ACC112 (cell line): ENCODE data around the gene CCSER1.
"Not testable (repeated sequence)": the region's sequence is repeated elsewhere in the genome, so short reads cannot be mapped to it uniquely, and the experiment has no call there.

Source experiments
- H2AFZ ChIP-seq: fragments of 200-600 bp; sonication (generic); one replicate; pipeline ENCODE4 v1.6.0; 2017; ENCODE audit warnings: antibody characterized with exemption, low read length; ENCODE audit not compliant: unreplicated experiment
- H3K27ac ChIP-seq: fragments of 200-600 bp; sonication (generic); 2 replicates; pipeline ENCODE4 v1.5.1; 2014; ENCODE audit warnings: low read depth, mild to moderate bottlenecking, antibody characterized with exemption, low read length, moderate library complexity
- H3K27me3 ChIP-seq: fragments of 200-600 bp; sonication (generic); 2 replicates; pipeline ENCODE4 v1.6.1; 2014; ENCODE audit warnings: mild to moderate bottlenecking, antibody characterized with exemption, low read length, moderate library complexity, mixed read lengths; ENCODE audit not compliant: insufficient read depth
- H3K36me3 ChIP-seq: fragments of 200-600 bp; sonication (generic); 2 replicates; pipeline ENCODE4 v1.6.1; 2016; ENCODE audit warnings: mild to moderate bottlenecking, antibody characterized with exemption, low read length, moderate library complexity, mixed read lengths; ENCODE audit not compliant: insufficient read depth
- H3K4me1 ChIP-seq: fragments of 200-600 bp; sonication (generic); one replicate; pipeline ENCODE4 v1.6.1; 2016; ENCODE audit warnings: low read length, mixed read lengths; ENCODE audit not compliant: insufficient read depth, unreplicated experiment, control insufficient read depth
- H3K4me3 ChIP-seq: fragments of 200-600 bp; sonication (generic); 2 replicates; pipeline ENCODE4 v1.5.1; 2014; ENCODE audit warnings: mild to moderate bottlenecking, low read depth, low read length
- H3K79me2 ChIP-seq: fragments of 200-600 bp; sonication (generic); one replicate; pipeline ENCODE4 v1.6.0; 2016; ENCODE audit warnings: low read length; ENCODE audit not compliant: control insufficient read depth, unreplicated experiment, insufficient read depth

CCSER1 gene

GRCh38 chr4:91127831-91128230 lies 1000.6 kb downstream of the CCSER1 start:
- H2AFZ ChIP-seq = no peak overlapping the region
- H3K27me3 ChIP-seq = no peaks in the 10 kb centered on the region
- no peak overlapping the region for H3K27ac ChIP-seq
- H3K79me2 ChIP-seq = no peaks in the 10 kb centered on the region
- no peak overlapping the region for H3K4me3 ChIP-seq
- no peaks in the 10 kb centered on the region for H3K4me1 ChIP-seq
- no peaks in the 10 kb centered on the region for H3K36me3 ChIP-seq

DNA sequence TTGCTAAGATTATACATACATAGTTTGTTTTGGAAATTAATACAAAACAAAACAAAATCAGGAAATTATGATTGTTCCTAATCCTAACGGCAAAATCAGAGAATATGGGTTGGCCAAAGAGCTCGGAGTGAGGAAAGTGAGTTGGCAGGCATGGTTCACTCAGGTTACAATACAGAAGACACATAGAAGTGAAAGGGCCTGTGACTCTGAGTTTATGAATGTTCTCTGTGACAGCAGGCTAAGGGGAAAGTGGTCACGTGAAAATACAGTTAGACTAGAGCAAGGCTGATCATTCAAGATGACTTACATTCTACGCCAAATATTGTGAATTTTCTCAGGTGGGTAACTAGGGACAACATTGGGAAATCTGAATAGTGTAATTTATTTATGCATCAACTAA lies 1001.3 kb downstream of the CCSER1 start:
- Histone ChIP-seq H3K4me3 (no peak overlapping the region), H3K27me3 (no peaks in the 10 kb centered on the region), H3K4me1 (no peaks in the 10 kb centered on the region)

DNA sequence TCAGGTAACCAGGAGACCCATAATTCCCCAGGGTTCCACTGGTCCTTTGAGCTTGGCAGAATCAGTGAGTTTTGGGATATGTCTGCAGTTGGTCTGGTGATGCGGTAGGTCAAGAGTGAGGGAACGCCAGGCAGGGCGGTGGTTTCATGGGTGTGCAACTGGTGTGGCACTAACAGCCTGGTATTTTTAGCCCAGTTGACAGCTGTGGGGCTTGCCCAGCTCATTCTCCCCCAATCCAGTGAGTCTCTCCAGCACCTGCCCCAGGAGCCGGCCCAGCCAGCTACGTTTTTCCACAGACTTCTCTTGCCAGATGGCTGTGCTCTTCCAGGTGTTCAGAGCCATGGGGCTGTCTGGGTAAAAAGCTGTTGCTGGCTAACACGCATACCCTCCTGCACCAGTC lies 1019.9 kb downstream of the CCSER1 start:
- no peaks in the 10 kb centered on the region for H3K27me3 ChIP-seq
- H3K4me3 ChIP-seq = no peak overlapping the region
- no peaks in the 10 kb centered on the region for H3K4me1 ChIP-seq
- H2AFZ ChIP-seq = no peak overlapping the region
- no peaks in the 10 kb centered on the region for H3K79me2 ChIP-seq
- H3K36me3 ChIP-seq = no peaks in the 10 kb centered on the region
- H3K27ac ChIP-seq = no peak overlapping the region

More for the DNA sequence above, 1001.3 kb downstream of the CCSER1 start:
- H2AFZ ChIP-seq = no peak overlapping the region
- no peak overlapping the region for H3K27ac ChIP-seq
- no peaks in the 10 kb centered on the region for H3K36me3 ChIP-seq
- no peaks in the 10 kb centered on the region for H3K79me2 ChIP-seq

- not testable (repeated sequence) for H3K36me3 ChIP-seq, H3K4me3 ChIP-seq, H3K79me2 ChIP-seq, H3K27me3 ChIP-seq, H3K27ac ChIP-seq, H2AFZ ChIP-seq, H3K4me1 ChIP-seq
Observed at GRCh38 chr4:91154041-91154440, 1026.8 kb downstream of the CCSER1 start.

DNA sequence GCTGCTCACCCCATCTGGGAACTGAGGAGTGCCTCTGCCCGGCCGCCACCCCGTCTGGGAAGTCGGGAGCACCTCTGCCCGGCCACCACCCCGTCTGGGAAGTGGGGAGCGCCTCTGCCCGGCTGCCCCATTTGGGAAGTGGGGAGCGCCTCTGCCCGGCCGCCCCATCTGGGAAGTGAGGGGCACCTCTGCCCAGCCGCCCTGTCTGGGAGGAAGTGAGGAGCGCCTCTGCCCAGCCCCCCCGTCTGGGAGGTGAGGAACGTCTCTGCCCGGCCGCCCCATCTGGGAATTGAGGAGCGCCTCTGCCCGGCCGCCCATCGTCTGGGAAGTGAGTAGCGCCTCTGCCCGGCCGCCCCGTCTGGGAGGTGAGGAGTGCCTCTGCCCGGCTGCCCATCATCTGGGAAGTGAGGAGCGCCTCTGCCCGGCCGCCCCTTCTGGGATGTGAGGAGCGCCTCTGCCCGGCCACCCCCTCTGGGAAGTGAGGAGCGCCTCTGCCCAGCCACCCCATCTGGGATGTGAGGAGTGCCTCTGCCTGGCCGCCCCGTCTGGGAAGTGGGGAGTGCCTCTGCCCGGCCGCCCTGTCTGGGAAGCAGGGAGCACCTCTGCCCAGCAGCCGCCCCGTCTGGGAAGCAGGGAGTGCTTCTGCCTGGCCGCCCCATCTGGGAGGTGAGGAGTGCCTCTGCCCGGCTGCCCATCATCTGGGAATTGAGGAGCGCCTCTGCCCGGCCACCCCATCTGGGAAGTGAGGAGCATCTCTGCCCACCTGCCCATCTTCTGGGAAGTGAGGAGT lies 1040.9 kb downstream of the CCSER1 start:
- H3K4me3 ChIP-seq, H3K36me3 ChIP-seq, H3K4me1 ChIP-seq, H3K79me2 ChIP-seq, H3K27ac ChIP-seq, H3K27me3 ChIP-seq, H2AFZ ChIP-seq: not testable (repeated sequence)

DNA sequence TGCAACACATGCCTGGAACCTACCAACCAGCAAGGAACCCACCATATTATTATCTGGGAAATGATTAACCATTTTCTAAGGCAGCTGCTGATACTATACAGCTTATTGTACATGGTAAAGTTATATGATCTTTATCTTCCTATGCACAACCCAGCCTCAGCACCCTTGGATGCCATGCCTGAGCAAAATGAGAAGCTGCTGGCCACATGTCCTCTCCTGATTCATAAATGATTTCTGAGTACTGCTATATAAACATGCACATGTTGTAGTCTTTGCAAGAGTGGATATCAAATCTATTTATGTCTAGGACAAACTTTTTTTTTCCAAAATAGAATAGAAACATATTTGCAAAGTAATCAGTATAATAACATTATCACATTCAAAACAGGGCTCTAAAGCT lies 1043.6 kb downstream of the CCSER1 start:
- no peaks in the 10 kb centered on the region for H3K79me2 ChIP-seq
- H3K27me3 ChIP-seq = no peaks in the 10 kb centered on the region
- no peak overlapping the region for H3K27ac ChIP-seq
- H3K4me1 ChIP-seq = no peaks in the 10 kb centered on the region
- no peak overlapping the region for H3K4me3 ChIP-seq
- H2AFZ ChIP-seq = no peak overlapping the region
- no peaks in the 10 kb centered on the region for H3K36me3 ChIP-seq

DNA sequence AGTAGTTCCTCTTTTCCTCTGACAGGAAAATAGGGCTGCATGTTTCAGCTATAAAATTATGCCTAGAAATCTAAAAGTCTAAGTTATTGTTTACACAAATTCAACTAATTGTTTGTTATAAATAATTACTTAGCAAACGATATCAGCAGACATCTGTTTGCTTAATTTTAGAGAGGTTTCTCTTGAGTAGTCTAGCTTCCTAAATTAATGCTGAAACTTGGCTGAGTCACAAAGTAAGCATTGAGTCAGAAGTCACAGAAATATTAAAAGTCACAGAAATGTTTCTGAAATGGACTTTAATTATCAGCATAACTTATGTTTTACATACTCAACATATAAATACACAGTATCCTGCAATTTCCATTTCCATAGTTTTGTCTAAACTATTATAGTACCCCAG lies 1044.0 kb downstream of the CCSER1 start:
- no peak overlapping the region for H3K27ac ChIP-seq
- no peaks in the 10 kb centered on the region for H3K79me2 ChIP-seq
- H2AFZ ChIP-seq = no peak overlapping the region
- no peaks in the 10 kb centered on the region for H3K36me3 ChIP-seq
- H3K4me1 ChIP-seq = no peaks in the 10 kb centered on the region
- H3K4me3 ChIP-seq = no peak overlapping the region
- no peaks in the 10 kb centered on the region for H3K27me3 ChIP-seq

DNA sequence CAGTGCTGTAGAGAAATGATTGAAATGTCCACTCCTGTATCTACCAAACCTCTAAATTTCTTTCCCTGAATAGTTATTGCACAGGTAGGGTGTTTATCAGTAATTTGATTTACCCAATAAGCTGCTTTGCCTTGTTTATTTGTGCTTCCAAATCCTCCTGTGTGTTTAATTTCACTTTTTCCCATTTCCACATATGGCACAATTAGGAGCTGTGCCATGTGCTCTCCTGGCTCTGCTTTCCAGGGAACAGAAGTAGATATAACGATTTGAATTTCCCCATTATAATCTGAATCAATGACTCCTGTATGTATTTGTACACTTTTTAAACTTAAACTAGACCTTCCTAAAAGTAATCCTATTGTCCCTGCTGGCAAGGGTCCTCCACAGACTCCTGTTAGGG lies 1057.9 kb downstream of the CCSER1 start:
- H2AFZ ChIP-seq, H3K4me1 ChIP-seq, H3K27me3 ChIP-seq, H3K79me2 ChIP-seq, H3K27ac ChIP-seq, H3K36me3 ChIP-seq, H3K4me3 ChIP-seq: not testable (repeated sequence)

DNA sequence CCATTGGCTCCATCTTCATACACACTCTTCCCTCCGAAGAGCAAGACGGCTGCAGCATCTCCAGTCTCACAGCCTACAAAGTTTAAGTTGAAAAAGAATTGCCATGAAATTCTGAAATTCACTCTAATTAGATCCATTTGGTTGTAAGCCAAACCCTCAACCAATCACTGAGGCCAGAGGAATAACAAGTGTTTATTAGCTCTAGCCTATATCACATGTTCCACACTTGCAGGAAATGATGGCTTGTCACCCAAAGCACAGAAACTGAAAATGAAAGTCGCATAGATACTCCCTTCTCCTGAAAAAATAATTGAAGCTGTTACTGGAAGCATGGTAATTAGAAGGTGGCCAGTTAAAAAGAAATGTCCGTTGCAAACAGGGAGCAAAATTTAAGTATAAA lies 1071.8 kb downstream of the CCSER1 start:
- Histone ChIP-seq H3K27ac (no peak overlapping the region), H2AFZ (no peak overlapping the region), H3K36me3 (no peaks in the 10 kb centered on the region), H3K4me3 (peak overlapping the region; percentile 73), H3K4me1 (no peaks in the 10 kb centered on the region), H3K79me2 (no peaks in the 10 kb centered on the region), H3K27me3 (no peaks in the 10 kb centered on the region)

DNA sequence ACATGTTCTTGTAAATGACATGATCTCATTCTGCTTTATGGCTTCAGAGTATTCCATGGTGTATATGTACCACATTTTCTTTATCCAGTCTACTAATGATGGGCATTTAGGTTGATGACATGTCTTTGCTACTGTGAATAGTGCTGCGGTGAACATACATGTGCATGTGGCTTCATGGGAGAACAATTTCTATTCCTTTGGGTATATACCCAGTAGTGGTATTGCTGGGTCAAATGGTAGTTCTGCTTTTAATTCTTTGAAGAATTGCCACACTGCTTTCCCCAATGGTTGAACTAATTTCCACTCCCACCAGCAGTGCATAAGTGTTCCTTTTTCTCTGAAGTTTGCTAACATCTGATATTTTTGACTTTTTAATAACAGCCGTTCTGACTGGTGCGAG lies 1080.3 kb downstream of the CCSER1 start:
- no peaks in the 10 kb centered on the region for H3K27me3 ChIP-seq
- no peak overlapping the region for H3K27ac ChIP-seq
- H3K4me3 ChIP-seq = no peak overlapping the region
- H3K36me3 ChIP-seq = no peaks in the 10 kb centered on the region
- no peaks in the 10 kb centered on the region for H3K4me1 ChIP-seq
- no peaks in the 10 kb centered on the region for H3K79me2 ChIP-seq
- no peak overlapping the region for H2AFZ ChIP-seq

GRCh38 chr4:91212211-91212610 lies 1085.0 kb downstream of the CCSER1 start:
- H3K4me3 ChIP-seq = no peak overlapping the region
- H3K36me3 ChIP-seq = no peaks in the 10 kb centered on the region
- no peaks in the 10 kb centered on the region for H3K27me3 ChIP-seq
- no peaks in the 10 kb centered on the region for H3K4me1 ChIP-seq
- H2AFZ ChIP-seq = no peak overlapping the region
- H3K79me2 ChIP-seq = no peaks in the 10 kb centered on the region
- no peak overlapping the region for H3K27ac ChIP-seq
